ENCODE results near the gene LAPTM4A.
A peak's percentile ranks its signal among the peaks of the same experiment; 100 is the strongest.
"Not testable (repeated sequence)": the region's sequence is repeated elsewhere in the genome, so short reads cannot be mapped to it uniquely, and the experiment has no call there.

The LAPTM4A gene

GRCh38 chr2:20074901-20075300, 23.5 kb upstream of the LAPTM4A start:
- DNase-seq, result no peak

- DNase-seq, result not testable (repeated sequence)
These were observed 22.7 kb upstream of the LAPTM4A start for GRCh38 chr2:20074046-20074648.

GRCh38 chr2:20073460-20073859, 22.0 kb upstream of the LAPTM4A start:
- peak; percentile 49 for DNase-seq

- DNase-seq, result no peak
These were observed 21.2 kb upstream of the LAPTM4A start for GRCh38 chr2:20072436-20073158.

- DNase-seq, result peak; percentile 89
These were observed 20.3 kb upstream of the LAPTM4A start for GRCh38 chr2:20071397-20072383.

GRCh38 chr2:20069756-20070155, 18.3 kb upstream of the LAPTM4A start:
- DNase-seq, result no peak

DNA sequence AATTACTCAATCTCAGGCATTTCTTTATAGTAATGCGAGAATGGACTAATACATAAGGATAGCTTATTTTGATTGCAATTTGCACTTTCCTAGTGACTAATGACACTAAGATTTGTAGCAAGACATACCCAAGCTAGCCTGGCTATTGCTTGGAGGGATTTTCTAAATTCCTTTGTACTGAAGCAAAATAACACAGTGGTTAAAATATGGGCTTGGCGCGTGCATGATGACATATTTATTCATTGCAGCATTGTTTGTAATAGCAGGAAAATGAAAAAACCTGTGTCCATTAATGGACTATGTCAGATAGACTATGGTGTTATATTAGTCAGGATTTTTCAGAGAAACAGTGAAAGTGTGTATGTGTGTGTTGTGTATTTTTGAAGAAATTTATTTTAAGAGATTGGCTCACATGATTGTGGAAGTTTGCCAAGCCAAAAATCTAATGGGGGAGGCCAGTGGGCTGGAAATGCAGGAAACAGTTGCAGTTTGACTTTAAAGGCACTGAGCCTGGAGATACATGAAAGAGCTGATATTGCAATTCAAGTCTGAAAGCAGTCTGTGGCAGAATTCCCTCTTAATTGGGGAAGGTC, 16.7 kb upstream of the LAPTM4A start:
- DNase-seq, result no peak

- DNase-seq, result peak; percentile 79
These were observed 14.6 kb upstream of the LAPTM4A start for GRCh38 chr2:20065885-20066602.

DNA sequence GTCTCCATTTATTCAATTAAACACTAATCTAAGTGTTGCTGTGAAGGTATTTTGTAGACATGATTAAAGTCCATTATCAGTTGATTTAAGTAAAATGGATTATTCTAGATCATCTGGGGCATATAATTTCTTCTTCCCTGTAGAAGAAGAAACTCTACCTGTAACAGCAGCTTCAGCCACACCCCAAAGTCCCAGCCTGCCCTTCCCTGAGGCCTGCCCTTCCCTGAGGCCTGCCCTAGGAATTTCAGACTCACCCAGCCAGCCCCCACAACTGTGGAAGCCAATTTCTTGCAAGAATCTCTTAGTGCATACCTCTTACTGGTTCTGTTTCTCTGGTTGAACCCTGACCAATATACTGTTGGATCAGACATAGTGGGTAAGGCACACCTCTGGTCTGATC, 13.4 kb upstream of the LAPTM4A start:
- no peak for DNase-seq

DNA sequence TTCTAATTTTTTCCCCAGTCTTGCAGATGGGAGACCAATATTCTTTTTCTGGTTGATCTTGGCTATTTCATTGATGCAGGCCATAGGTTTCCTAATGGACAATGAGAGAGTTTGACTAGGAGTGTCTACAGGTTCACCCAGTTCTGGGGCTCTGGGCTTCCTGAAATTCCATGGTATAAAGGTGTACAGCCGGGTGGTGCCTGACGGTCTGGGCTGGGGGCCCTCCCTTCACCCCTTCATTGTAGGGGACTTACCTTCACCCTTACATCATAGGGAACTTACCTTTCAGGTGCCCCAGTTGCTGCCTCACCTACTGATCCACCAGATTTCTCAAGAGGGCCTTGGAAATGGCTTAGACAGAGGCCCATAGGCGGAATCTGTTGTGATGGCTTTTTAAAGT, 13.0 kb upstream of the LAPTM4A start:
- no peak for DNase-seq

GRCh38 chr2:20062615-20063545, 11.5 kb upstream of the LAPTM4A start:
- peak; percentile 89 for DNase-seq

DNA sequence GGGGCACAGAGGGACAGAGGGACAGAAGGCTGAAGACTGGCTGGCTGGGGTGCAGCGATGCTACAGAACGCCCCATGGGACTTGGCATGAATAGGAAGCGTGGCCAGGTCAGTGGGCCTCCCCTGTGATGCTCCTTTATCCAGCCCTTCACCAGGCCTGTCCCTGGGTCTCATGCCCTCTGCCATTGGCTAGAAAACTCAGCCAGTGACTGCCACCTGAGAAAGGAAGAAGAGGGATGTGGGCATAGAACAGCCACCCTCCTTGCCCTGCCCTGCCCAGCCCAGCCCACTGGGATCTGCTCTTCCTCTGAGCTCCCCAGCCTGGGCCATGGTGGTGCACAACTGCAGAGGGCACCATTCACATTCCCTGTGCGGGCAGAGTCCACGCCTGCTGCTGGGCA, 10.5 kb upstream of the LAPTM4A start:
- no peak for DNase-seq

- DNase-seq, result no peak
These were observed 10.0 kb upstream of the LAPTM4A start for GRCh38 chr2:20061476-20061875.

- DNase-seq, result no peak
These were observed 8.7 kb upstream of the LAPTM4A start for GRCh38 chr2:20060106-20060505.

GRCh38 chr2:20057268-20057667, 5.8 kb upstream of the LAPTM4A start:
- no peak for DNase-seq

- no peak for DNase-seq
These were observed 3.5 kb upstream of the LAPTM4A start for GRCh38 chr2:20054931-20055330.

GRCh38 chr2:20054119-20054518, 2.7 kb upstream of the LAPTM4A start:
- DNase-seq, result no peak

DNA sequence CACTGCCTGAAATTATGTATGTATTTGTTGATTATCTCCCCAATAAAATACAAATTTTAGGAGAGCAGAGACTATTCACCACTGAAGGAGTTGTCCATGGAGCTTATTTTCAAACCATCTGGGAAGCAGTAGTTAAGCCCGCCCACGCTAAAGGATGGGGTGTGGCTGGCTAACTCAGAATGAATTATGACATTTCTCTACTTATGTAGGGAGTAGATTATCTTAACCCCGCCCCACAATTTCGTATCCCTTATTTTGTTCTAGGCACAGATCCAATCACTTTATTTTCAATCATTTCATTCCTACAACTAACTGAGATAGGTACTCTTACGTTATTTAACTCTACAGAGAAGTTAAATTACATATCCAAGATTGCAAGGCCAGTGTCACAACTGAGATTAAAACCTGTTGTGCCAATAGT, 1.4 kb upstream of the LAPTM4A start:
- DNase-seq, result peak; percentile 81

DNA sequence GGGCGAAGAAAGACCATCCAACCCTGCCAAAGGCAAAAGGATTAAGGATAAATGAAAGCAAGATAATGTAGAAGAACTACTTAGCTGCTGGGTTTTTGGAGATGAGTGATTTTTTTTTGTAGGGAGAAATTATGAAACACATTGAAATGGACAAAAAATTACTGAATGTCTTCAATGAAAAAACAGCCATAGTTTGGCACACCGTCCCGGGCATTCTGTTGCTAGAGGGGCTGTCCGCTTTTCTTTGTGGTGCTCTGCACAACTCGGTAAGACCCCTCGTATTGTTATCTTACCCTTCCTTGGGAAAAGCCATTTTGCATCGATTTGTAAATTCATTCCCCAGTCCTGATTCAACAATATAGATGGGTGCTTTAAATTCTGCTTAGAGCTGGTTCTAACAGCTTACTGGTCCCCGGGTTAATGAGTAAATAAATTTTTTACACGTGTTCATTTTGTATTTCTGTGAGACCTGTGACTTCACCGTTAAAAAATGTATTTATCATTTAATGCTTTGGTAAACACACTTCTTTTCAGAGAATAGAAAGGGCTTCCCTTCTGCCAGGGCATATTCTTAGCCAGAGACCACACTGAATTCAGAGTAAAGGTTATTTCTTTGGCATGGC, 912 bp upstream of the LAPTM4A start:
- DNase-seq, result no peak

DNA sequence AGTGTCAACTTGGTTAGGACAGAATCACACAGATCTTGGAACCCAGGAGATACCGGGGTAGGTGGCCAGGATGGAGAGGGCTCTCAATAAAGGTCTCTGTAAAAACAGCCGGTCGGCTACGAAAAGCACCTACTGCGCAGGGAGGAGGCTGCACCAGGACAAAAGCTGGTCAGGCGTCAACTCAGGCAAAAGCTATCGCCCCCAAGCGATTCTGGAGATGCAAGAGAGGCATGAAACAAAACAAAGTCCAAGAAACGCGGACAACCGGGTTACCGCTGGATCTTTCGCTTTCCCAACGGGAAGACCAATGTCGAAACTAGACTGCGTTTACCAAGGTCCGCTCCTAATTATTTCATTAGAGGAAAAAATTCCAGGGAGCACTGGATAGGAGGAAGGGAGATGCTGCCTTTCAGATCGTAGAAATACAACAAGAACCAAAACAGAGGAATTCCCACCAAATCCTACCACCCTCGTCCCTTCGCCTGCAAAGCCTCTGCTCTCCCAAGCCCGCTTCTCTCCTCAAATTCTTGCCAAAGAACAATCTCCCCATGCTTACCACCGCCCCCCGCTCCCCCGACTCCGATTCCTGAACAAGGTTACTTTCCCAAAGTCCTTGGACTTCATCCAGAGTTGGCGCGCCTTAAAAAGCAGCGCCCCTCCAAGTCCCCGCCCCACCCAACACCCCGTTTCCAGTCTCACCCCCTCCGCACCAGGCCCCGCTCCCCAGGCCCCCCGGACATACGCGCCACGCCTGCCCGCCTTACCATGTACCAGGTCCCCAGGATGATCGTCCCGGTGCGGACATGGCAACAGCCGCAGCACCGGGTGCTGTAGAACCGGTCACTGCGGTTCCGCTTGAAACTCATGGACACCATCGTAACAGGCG, 539 bp downstream of the LAPTM4A start:
- DNase-seq, result peak; percentile 74
